Panc1 (cell line): ENCODE data around the gene PLCG2. TPM values are rescaled to one million over a fixed set of nuclear protein-coding genes. Genes with fewer than 3 reads are reported as not detected.
A peak's percentile ranks its signal among the peaks of the same experiment; 100 is the strongest.

Experiments
- ATAC-seq: fragments of 200-7000 bp; cut with Tn5 transposase; 2 replicates; pipeline ENCODE4 v1.9.1; 2020; ENCODE audit warnings: mild to moderate bottlenecking, moderate library complexity
- BruUV-seq: library from RNA; stranded (reverse); fragments of 400-500 nt; replicated peaks from 2 replicates; lab custom pipeline; 2021; lab: Mats Ljungman, UMichigan
- CTCF ChIA-PET: fragments of 300-600 bp; sonication (Branson Sonifier 250); formaldehyde crosslinking; loops from one replicate; lab custom pipeline; 2022; ENCODE audit warnings: antibody characterized with exemption; lab: Charles Lee
- POLR2A ChIA-PET: fragments of 300-600 bp; sonication (Branson Sonifier 250); formaldehyde crosslinking; loops from one replicate; lab custom pipeline; 2022; ENCODE audit warnings: antibody characterized with exemption; lab: Charles Lee
- DNase-seq: peaks from one replicate; pipeline ENCODE4 v3.0.0-alpha.2; 2010; ENCODE audit warnings: low read depth, low spot score
- H3K27ac ChIP-seq: 2 replicates; pipeline ENCODE4 v1.5.1; 2011; ENCODE audit warnings: mild to moderate bottlenecking, low read length, inconsistent platforms
- H3K27me3 ChIP-seq: fragments of 200-500 bp; sonication (Bioruptor generic); 2 replicates; pipeline ENCODE4 v1.6.0; 2014; ENCODE audit warnings: low read length, inconsistent platforms; ENCODE audit not compliant: control insufficient read depth, insufficient read depth
- H3K36me3 ChIP-seq: fragments of 200-500 bp; sonication (Bioruptor generic); 2 replicates; pipeline ENCODE4 v1.5.1; 2014; ENCODE audit warnings: inconsistent platforms, mild to moderate bottlenecking, low read length, moderate library complexity; ENCODE audit not compliant: control insufficient read depth, insufficient read depth
- H3K4me1 ChIP-seq: 2 replicates; pipeline ENCODE4 v1.5.1; 2011; ENCODE audit warnings: inconsistent platforms, mild to moderate bottlenecking, low read length, moderate library complexity; ENCODE audit not compliant: control insufficient read depth, insufficient read depth
- H3K4me3 ChIP-seq, 2 experiments: 2 replicates each; pipeline ENCODE4 v1.5.1; 2011 to 2012; ENCODE audit warnings: low read depth in 2 of 2, low read length in 2 of 2, mild to moderate bottlenecking in 2 of 2, inconsistent platforms in 1 of 2, moderate library complexity in 1 of 2
- H3K9me3 ChIP-seq: fragments of 200-500 bp; sonication (Bioruptor generic); 2 replicates; pipeline ENCODE4 v1.5.1; 2014; ENCODE audit warnings: low read depth, mild to moderate bottlenecking, inconsistent platforms, low read length, moderate library complexity; ENCODE audit not compliant: control insufficient read depth, insufficient read depth
- CTCF ChIP-seq: fragments of 450-650 bp; IDR thresholded peaks from 2 replicates; pipeline ENCODE4 v1.5.1; 2017; ENCODE audit warnings: mild to moderate bottlenecking
- POLR2AphosphoS5 ChIP-seq: IDR thresholded peaks from 2 replicates; pipeline ENCODE4 v1.6.1; 2012; ENCODE audit warnings: mild to moderate bottlenecking, low read depth, low read length, moderate library complexity
- REST ChIP-seq, 2 experiments: IDR thresholded peaks; 2 replicates each; pipeline ENCODE4 v1.6.1; 2011 to 2012; ENCODE audit warnings: low read depth in 2 of 2, control low read depth in 1 of 2, low read length in 1 of 2, mild to moderate bottlenecking in 1 of 2, moderate library complexity in 1 of 2; ENCODE audit not compliant: insufficient read depth in 1 of 2
- SIN3A ChIP-seq: IDR thresholded peaks from 2 replicates; pipeline ENCODE4 v1.6.1; 2012; ENCODE audit warnings: low read depth, mild to moderate bottlenecking, low read length, moderate library complexity, borderline replicate concordance; ENCODE audit not compliant: insufficient read depth
- TCF7L2 ChIP-seq: IDR thresholded peaks from 2 replicates; pipeline ENCODE4 v1.6.1; 2011; ENCODE audit warnings: mild to moderate bottlenecking, low read depth, low read length, inconsistent platforms
- in situ Hi-C: cut with HindIII; loops from 2 replicates; pipeline ENCODE4 v1.10.0; 2016; ENCODE audit warnings: low sequenced_read_pairs, low pct_unique_long_range_greater_than_20kb
- intact Hi-C: fragments of 100-400 bp; cut with micrococcal nuclease; formaldehyde crosslinking; loops from one replicate; pipeline ENCODE4 v1.10.0; 2022; ENCODE audit not compliant: unreplicated experiment
- total RNA-seq: library from RNA; stranded (reverse); gene quantifications from one replicate; pipeline ENCODE4 v1.2.1, GENCODE V29; 2021; ENCODE audit not compliant: unreplicated experiment

PLCG2 gene
- total RNA-seq, 1 experiment from 2014 or later = 10.8 TPM

GRCh38 chr16:81873206-81873605 lies 94.1 kb downstream of the PLCG2 start:
- DNase-seq = no peak
- intact Hi-C loops = loop anchor here (10.0 kb wide), 1 partner anchor 88 kb away; no protein-coding TSS in a partner anchor
- TF ChIP-seq REST (IDR thresholded peaks at IDR 0.05; ENCODE audit: insufficient read depth in 1 of 2, low read depth in 2 of 2, low read length in 1 of 2) (no peak), TCF7L2 (no peak), SIN3A (no peak), POLR2AphosphoS5 (no peak), CTCF (no peak)
- Histone ChIP-seq H3K27ac (no peak overlapping the region), H3K4me1 (no peaks in the 10 kb centered on the region), H3K9me3 (no peaks in the 10 kb centered on the region), H3K27me3 (no peaks in the 10 kb centered on the region), H3K4me3 (no peak overlapping the region), H3K36me3 (no peaks in the 10 kb centered on the region)
- POLR2A ChIA-PET = no interaction called here
- ATAC-seq = no peak
- in situ Hi-C loops = no loop called here
- no TSS peak for BruUV-seq
- CTCF ChIA-PET = interaction anchor here (0.7 kb wide), 2 partner anchors 68 to 120 kb away, joined by 4 read pairs; no protein-coding TSS in a partner anchor

GRCh38 chr16:81873843-81874752 lies 95.0 kb downstream of the PLCG2 start:
- CTCF ChIA-PET = no interaction called here
- DNase-seq = no peak
- in situ Hi-C loops (no loop called here), intact Hi-C loops (loop anchor here (10.0 kb wide), 1 partner anchor 89 kb away; no protein-coding TSS in a partner anchor)
- Histone ChIP-seq H3K36me3 (no peaks in the 10 kb centered on the region), H3K27ac (no peak overlapping the region), H3K9me3 (no peaks in the 10 kb centered on the region), H3K4me1 (no peaks in the 10 kb centered on the region), H3K27me3 (no peaks in the 10 kb centered on the region), H3K4me3 (no peak overlapping the region)
- no TSS peak for BruUV-seq
- ATAC-seq = peak; percentile 83
- POLR2A ChIA-PET = no interaction called here
- TF ChIP-seq CTCF = peak; percentile 87
- no peak for TF ChIP-seq POLR2AphosphoS5
